ENCODE results near the gene HMGN4. TPM values are rescaled to one million over a fixed set of nuclear protein-coding genes. Genes with fewer than 3 reads are reported as not detected.

HMGN4 gene
- total and polyA plus RNA-seq, 2 donors (not counting 3 experiments of a cell fraction or from before 2014, with no cell fraction given) = 13.1 to 36.9 TPM

GRCh38 chr6:26552205-26552604, 14.0 kb downstream of the HMGN4 start:
- dilution Hi-C loops (cut with MboI; ENCODE audit: extremely low pct_ligation_motif_present, low sequenced_read_pairs) = no loop called here

More at GRCh38 chr6:26552205-26552604, 14.0 kb downstream of the HMGN4 start:
- Histone ChIP-seq H4K20me1 (replicated peaks; ENCODE audit: control insufficient read depth, extremely low read depth, insufficient read depth, low read length) (no peaks in the 10 kb centered on the region), H3K4me3 (replicated peaks in 1 of 3; ENCODE audit: insufficient read depth in 1 of 3, low read depth in 1 of 3, low read length in 3 of 3) (no peak overlapping the region), H3K9me3 (replicated peaks; ENCODE audit: control insufficient read depth, insufficient read depth, low read length) (no peaks in the 10 kb centered on the region), H2AFZ (ENCODE audit: low read depth, low read length) (no peak overlapping the region), H3K9ac (replicated peaks; ENCODE audit: extremely low read depth, insufficient read depth, low read length) (no peak overlapping the region), H3K4me2 (ENCODE audit: insufficient read depth, low read length) (no peak overlapping the region), H3K79me2 (ENCODE audit: control insufficient read depth, insufficient read depth, low read length) (no peaks in the 10 kb centered on the region), H3K4me1 (ENCODE audit: control insufficient read depth, extremely low read depth, insufficient read depth, low read length) (peaks cover 13% of the 10 kb centered on the region), H3K27ac (ENCODE audit: insufficient read depth, low read depth, low read length) (no peak overlapping the region), H3K36me3 (ENCODE audit: control insufficient read depth in 2 of 2, extremely low read depth in 1 of 2, insufficient read depth in 2 of 2, low read length in 2 of 2) (no peaks in the 10 kb centered on the region), H3K9me1 (replicated peaks; ENCODE audit: control insufficient read depth, extremely low read depth, insufficient read depth, low read length) (no peaks in the 10 kb centered on the region), H3K27me3 (ENCODE audit: control insufficient read depth in 2 of 2, insufficient read depth in 2 of 2, low read length in 2 of 2) (no peaks in the 10 kb centered on the region)
- POLR2A ChIA-PET = no interaction called here
- FAIRE-seq (no peak), DNase-seq (ENCODE audit: low read depth, low spot score) (no peak)
- no TSS peak for BruUV-seq (replicated peaks)
- intact Hi-C loops (cut with micrococcal nuclease) = loop anchor here (10.0 kb wide), 2 partner anchors 377 to 527 kb away; a partner anchor contains a TSS
- CTCF ChIA-PET = interaction anchor here (1.0 to 5.7 kb wide), 8 partner anchors 10 to 230 kb away, joined by 3 to 36 read pairs (median 4); partner anchors contain the start of gene HMGN4
- no peak for TF ChIP-seq CTCF (IDR thresholded peaks at IDR 0.05; ENCODE audit: extremely low read depth in 1 of 2, insufficient read depth in 1 of 2, low read depth in 1 of 2, low read length in 2 of 2)
- TF ChIP-seq JUN (IDR thresholded peaks at IDR 0.05; ENCODE audit: borderline replicate concordance, insufficient read depth, insufficient read length, low read depth) = no peak
- TF ChIP-seq MYC (IDR thresholded peaks at IDR 0.05; ENCODE audit: low read depth, low read length) = no peak
- TF ChIP-seq POLR2AphosphoS5 (IDR thresholded peaks at IDR 0.05; ENCODE audit: insufficient read depth, low read depth, low read length) = no peak
- TF ChIP-seq GATA2 (IDR thresholded peaks at IDR 0.05; ENCODE audit: insufficient read depth, insufficient read length, low read depth, low read length) = no peak
- no peak for TF ChIP-seq POLR2A (IDR thresholded peaks at IDR 0.05; ENCODE audit: low read depth, low read length)
- no peak for TF ChIP-seq FOS (IDR thresholded peaks at IDR 0.05; ENCODE audit: borderline replicate concordance, insufficient read depth, low read length)
- no peak for TF ChIP-seq MAX (IDR thresholded peaks at IDR 0.05; ENCODE audit: insufficient read depth, insufficient read length)
- no peak for TF ChIP-seq EZH2 (IDR thresholded peaks at IDR 0.05; ENCODE audit: borderline replicate concordance, low read depth, low read length, severe bottlenecking)
